Osteoblast (primary cell): Measurements from ENCODE around the gene IL17RD. TPM values are rescaled to one million over a fixed set of nuclear protein-coding genes. Genes with fewer than 3 reads are reported as not detected.

ENCODE experiments used
- DNase-seq: peaks from one replicate; pipeline ENCODE4 v3.0.0; 2011; ENCODE audit warnings: low spot score, mixed read lengths; ENCODE audit not compliant: insufficient read length; ENCODE audit errors: missing footprints
- H2AFZ ChIP-seq: 2 replicates; pipeline ENCODE4 v1.6.0; 2011; ENCODE audit warnings: mild to moderate bottlenecking, low read length
- H3K27ac ChIP-seq: 2 replicates; pipeline ENCODE4 v1.5.1; 2011; ENCODE audit warnings: mild to moderate bottlenecking, low read depth, low read length, moderate library complexity
- H3K27me3 ChIP-seq: 2 replicates; pipeline ENCODE4 v1.6.0; 2012; ENCODE audit warnings: mild to moderate bottlenecking, control low read depth, inconsistent platforms, low read length, moderate library complexity; ENCODE audit not compliant: insufficient read depth
- H3K36me3 ChIP-seq: 2 replicates; pipeline ENCODE4 v1.5.1; 2011; ENCODE audit warnings: mild to moderate bottlenecking, low read length, control low read depth, moderate library complexity; ENCODE audit not compliant: insufficient read depth
- H3K4me1 ChIP-seq: 2 replicates; pipeline ENCODE4 v1.5.1; 2011; ENCODE audit warnings: mild to moderate bottlenecking, low read length, control low read depth, moderate library complexity; ENCODE audit not compliant: insufficient read depth
- H3K4me2 ChIP-seq: 2 replicates; pipeline ENCODE4 v1.6.0; 2011; ENCODE audit warnings: mild to moderate bottlenecking, low read length; ENCODE audit not compliant: insufficient read depth
- H3K4me3 ChIP-seq: fragments of 200-600 bp; sonication (generic); 3 replicates; pipeline ENCODE4 v1.5.1; 2012; ENCODE audit warnings: mild to moderate bottlenecking, low read length, inconsistent platforms; ENCODE audit not compliant: insufficient read depth
- H3K79me2 ChIP-seq: 2 replicates; pipeline ENCODE4 v1.6.0; 2012; ENCODE audit warnings: mild to moderate bottlenecking, low read length, control low read depth, inconsistent platforms; ENCODE audit not compliant: insufficient read depth
- H3K9me3 ChIP-seq: 2 replicates; pipeline ENCODE4 v1.5.1; 2011; ENCODE audit warnings: low read depth, low read length, control low read depth
- H4K20me1 ChIP-seq: 2 replicates; pipeline ENCODE4 v1.6.0; 2012; ENCODE audit warnings: mild to moderate bottlenecking, low read length, control low read depth; ENCODE audit not compliant: insufficient read depth
- total RNA-seq: library from RNA; depleted of rRNA; stranded (reverse); fragments of >200 nt; gene quantifications from 2 replicates; pipeline ENCODE4 v1.2.3, GENCODE V29; 2012
- TF ChIP-seq, protein P1 (sequence below): IDR thresholded peaks from 2 replicates; pipeline ENCODE4 v1.5.1; 2011; ENCODE audit warnings: mild to moderate bottlenecking, low read depth, low read length, moderate library complexity; ENCODE audit errors: extremely low read depth

The IL17RD gene
- total RNA-seq, 1 donor, result 2.2 TPM

DNA sequence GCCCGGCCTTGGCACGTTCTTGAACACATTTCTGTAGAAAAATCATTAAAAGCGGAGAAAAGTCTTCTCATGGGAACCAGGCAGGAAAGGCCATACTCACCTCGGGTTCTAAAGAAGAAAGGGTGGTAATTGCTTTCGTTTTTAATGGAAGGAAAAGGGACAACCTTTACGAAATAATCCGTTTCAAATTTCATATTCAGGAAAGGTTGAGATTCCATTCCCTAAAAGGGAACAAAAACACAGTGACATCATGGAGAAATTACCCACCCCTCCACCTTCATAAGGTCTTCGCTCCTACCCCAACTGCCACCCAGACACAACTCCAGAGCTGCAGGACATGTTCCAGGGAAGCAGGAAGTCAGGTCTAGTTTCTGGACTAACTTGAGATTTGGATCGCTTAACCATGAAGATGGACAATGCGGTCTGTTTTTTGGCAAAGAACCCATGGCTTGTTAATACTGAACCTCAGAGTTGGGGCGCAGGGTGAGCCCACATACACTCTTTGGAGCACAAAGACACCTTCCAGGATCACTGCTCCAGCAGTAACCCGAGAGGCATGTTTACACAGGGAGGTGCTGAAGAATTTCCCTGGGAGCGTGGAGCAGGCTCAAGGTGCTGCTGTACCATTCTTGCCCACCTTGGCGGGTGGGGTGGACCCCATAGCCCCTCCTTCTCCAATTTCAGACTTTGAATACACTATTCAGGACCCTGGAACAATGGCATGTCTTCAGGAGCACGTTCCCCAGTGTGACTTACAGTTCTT is 55.5 kb downstream of the IL17RD start:
- no peaks in the 10 kb centered on the region for H3K4me1 ChIP-seq
- DNase-seq, result no peak
- no peak overlapping the region for H3K4me2 ChIP-seq
- no peaks in the 10 kb centered on the region for H3K36me3 ChIP-seq
- no peaks in the 10 kb centered on the region for H3K79me2 ChIP-seq
- TF ChIP-seq, protein P1, sequence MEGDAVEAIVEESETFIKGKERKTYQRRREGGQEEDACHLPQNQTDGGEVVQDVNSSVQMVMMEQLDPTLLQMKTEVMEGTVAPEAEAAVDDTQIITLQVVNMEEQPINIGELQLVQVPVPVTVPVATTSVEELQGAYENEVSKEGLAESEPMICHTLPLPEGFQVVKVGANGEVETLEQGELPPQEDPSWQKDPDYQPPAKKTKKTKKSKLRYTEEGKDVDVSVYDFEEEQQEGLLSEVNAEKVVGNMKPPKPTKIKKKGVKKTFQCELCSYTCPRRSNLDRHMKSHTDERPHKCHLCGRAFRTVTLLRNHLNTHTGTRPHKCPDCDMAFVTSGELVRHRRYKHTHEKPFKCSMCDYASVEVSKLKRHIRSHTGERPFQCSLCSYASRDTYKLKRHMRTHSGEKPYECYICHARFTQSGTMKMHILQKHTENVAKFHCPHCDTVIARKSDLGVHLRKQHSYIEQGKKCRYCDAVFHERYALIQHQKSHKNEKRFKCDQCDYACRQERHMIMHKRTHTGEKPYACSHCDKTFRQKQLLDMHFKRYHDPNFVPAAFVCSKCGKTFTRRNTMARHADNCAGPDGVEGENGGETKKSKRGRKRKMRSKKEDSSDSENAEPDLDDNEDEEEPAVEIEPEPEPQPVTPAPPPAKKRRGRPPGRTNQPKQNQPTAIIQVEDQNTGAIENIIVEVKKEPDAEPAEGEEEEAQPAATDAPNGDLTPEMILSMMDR, result no peak
- H3K4me3 ChIP-seq, result no peak overlapping the region
- H4K20me1 ChIP-seq, result no peaks in the 10 kb centered on the region
- no peak overlapping the region for H3K27ac ChIP-seq
- no peaks in the 10 kb centered on the region for H3K9me3 ChIP-seq
- no peak overlapping the region for H2AFZ ChIP-seq
- no peaks in the 10 kb centered on the region for H3K27me3 ChIP-seq

GRCh38 chr3:57108684-57109083 is 56.5 kb downstream of the IL17RD start:
- no peak overlapping the region for H3K4me3 ChIP-seq
- TF ChIP-seq, protein P1, result no peak

GRCh38 chr3:57105585-57105984 is 59.6 kb downstream of the IL17RD start:
- Histone ChIP-seq H3K4me2 (no peak overlapping the region), H3K4me1 (no peaks in the 10 kb centered on the region), H3K36me3 (no peaks in the 10 kb centered on the region), H3K27me3 (no peaks in the 10 kb centered on the region), H2AFZ (no peak overlapping the region), H4K20me1 (no peaks in the 10 kb centered on the region), H3K79me2 (no peaks in the 10 kb centered on the region), H3K9me3 (no peaks in the 10 kb centered on the region), H3K27ac (no peak overlapping the region), H3K4me3 (no peak overlapping the region)
- no peak for DNase-seq
- TF ChIP-seq, protein P1, result no peak

More at GRCh38 chr3:57108684-57109083, 56.5 kb downstream of the IL17RD start:
- H3K79me2 ChIP-seq, result no peaks in the 10 kb centered on the region
- no peak overlapping the region for H3K4me2 ChIP-seq
- no peak overlapping the region for H2AFZ ChIP-seq
- H3K4me1 ChIP-seq, result no peaks in the 10 kb centered on the region
- H3K36me3 ChIP-seq, result no peaks in the 10 kb centered on the region
- no peaks in the 10 kb centered on the region for H3K27me3 ChIP-seq
- DNase-seq, result no peak
- H3K27ac ChIP-seq, result no peak overlapping the region
- no peaks in the 10 kb centered on the region for H4K20me1 ChIP-seq
- no peaks in the 10 kb centered on the region for H3K9me3 ChIP-seq

GRCh38 chr3:57100046-57100695 is 65.0 kb downstream of the IL17RD start:
- Histone ChIP-seq H3K4me2 (no peak overlapping the region), H2AFZ (no peak overlapping the region), H3K9me3 (no peaks in the 10 kb centered on the region), H4K20me1 (no peaks in the 10 kb centered on the region), H3K27me3 (no peaks in the 10 kb centered on the region), H3K4me3 (no peak overlapping the region), H3K36me3 (no peaks in the 10 kb centered on the region), H3K79me2 (no peaks in the 10 kb centered on the region), H3K27ac (no peak overlapping the region), H3K4me1 (no peaks in the 10 kb centered on the region)
- TF ChIP-seq, protein P1, result peak; percentile 90
- DNase-seq, result peak; percentile 79
